ENCODE data around the gene KAZN.

GRCh38 chr1:15063346-15063745 is 464.9 kb downstream of the KAZN start:
- TF ChIP-seq CTCF (IDR thresholded peaks at IDR 0.05) = no peak
- no peak for TF ChIP-seq POLR2A (IDR thresholded peaks at IDR 0.05)
